GM18502 (cell line): ENCODE results near the gene CAV2.
"Not testable (repeated sequence)": the region's sequence is repeated elsewhere in the genome, so short reads cannot be mapped to it uniquely, and the experiment has no call there.

ENCODE experiments used
- ATAC-seq: cut with Tn5 transposase; IDR thresholded peaks from one replicate; pipeline ENCODE4 v1.9.1; 2021; ENCODE audit warnings: mild to moderate bottlenecking; ENCODE audit not compliant: unreplicated experiment, poor library complexity

The CAV2 gene, protein sequence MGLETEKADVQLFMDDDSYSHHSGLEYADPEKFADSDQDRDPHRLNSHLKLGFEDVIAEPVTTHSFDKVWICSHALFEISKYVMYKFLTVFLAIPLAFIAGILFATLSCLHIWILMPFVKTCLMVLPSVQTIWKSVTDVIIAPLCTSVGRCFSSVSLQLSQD

DNA sequence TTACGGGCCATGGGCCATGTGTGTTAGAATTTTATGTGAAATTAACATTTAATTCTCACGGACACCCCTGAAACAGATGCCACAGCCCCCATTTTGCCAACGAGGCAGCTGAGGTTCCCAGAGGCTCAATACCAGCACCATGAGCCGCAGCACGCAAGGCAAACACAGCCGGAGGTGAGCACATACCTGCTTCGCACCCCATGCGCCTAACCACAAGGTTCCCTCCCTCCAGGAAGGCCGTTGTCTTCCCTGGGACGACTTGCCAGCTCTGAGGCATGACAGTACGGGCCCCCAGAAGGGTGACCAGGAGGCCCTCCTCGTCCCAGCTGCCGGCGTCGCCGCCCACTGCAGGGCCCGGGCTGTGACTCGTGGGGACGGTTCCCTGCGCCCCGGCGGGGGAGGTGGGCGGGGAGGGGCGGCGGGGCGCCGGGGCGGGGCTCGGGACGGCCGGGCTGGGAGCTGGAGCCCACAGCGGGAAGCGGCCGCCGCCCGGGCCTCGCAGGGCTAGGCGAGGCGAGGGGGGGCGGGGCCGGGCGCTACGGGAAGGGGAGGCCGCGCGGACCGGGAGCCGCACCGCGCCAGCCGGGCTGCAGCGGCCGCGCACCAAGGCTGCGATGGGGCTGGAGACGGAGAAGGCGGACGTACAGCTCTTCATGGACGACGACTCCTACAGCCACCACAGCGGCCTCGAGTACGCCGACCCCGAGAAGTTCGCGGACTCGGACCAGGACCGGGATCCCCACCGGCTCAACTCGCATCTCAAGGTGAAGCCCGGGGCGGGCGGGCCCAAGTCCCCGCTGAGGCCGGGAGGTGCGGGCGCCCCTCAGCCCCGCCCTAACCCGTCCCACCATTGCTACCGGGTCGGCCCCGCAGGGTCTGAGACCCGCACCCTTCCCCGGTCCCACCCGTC, at the start of gene CAV2:
TSS of gene CAV2 (plus strand) at position 571 of the 910 bp plus-strand sequence. CDS start at position 615, 44 bp downstream.
- peak; percentile 49 for ATAC-seq

GRCh38 chr7:116449950-116450349, 49.6 kb upstream of the CAV2 start:
- ATAC-seq, result no peak

DNA sequence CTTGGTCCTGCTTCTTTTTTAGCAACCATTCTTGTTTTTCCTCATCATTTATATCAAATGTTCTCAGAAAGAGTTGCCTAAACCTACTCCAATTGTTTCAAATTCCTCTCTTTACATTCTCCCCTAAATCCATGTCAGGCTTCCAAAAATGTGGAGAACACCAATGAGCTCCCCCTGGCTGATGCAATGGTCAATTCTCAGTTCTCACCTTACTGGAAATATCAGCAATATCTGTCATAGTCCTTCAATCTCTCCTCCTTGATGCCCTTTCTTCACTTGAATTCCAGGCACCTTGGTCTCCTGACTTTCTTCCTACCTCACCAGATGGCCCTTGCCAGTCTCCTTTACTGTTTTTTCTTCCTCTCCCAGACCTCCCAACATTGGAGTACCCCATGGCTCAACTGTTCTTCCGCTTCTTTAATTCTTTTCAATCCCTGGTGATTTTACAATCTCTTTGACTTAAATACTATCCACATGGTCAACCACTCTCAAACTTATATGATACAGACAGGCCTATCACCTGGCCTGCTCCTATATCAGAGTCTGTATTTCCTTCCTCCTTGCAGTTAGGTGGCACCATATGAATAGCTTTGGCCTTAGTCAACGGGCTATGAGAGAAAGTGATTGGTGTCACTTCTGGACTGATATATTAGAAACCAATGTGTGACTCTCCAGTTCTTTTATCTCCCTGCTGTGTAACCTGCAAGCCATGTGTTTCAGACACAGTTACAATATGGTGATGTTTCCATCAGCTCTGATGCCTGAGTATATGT, 47.4 kb upstream of the CAV2 start:
- ATAC-seq, result no peak

GRCh38 chr7:116454377-116454776, 45.2 kb upstream of the CAV2 start:
- ATAC-seq, result no peak

- ATAC-seq, result no peak
Observed at GRCh38 chr7:116455009-116455408, 44.5 kb upstream of the CAV2 start.

- ATAC-seq, result no peak
Observed at GRCh38 chr7:116455499-116455898, 44.0 kb upstream of the CAV2 start.

DNA sequence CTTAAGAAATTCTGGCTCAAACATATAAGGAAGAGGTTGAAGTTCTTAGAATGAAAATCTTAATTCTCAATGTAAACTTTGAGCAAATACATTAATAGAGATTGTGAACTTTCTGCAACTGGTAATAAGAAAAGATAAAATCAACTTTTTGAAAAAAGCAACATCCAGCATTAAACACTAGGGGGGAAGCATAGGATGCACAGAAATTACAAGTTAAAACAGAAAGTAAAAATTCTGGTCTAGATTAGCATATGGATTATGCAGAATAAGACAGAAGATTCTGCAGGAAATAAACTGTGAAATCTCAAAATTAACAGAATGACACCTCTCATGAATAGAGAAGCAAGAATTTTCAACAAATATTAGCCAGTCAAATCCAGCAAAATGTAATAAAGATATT, 38.0 kb upstream of the CAV2 start:
- ATAC-seq, result no peak

DNA sequence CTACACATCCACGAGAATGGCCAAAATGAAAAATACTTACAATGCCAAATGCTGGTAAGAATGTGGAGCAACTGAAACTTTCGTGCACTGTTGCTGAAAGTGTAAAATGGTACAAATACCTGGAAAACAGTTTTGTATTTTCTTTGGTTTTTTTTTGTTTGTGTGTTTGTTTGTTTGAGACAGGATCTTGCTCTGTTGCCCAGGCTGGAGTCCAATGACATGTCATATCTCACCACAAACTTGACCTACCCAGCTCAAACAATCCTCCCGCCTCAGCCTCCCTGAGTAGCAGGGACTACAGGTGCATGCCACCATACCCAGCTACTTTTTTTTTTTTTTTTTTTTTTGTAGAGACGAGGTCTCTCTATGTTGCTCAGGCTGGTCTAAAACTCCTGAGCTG, 35.6 kb upstream of the CAV2 start:
- ATAC-seq, result no peak

GRCh38 chr7:116464375-116464774, 35.2 kb upstream of the CAV2 start:
- no peak for ATAC-seq

GRCh38 chr7:116465125-116465524, 34.4 kb upstream of the CAV2 start:
- ATAC-seq, result no peak

- no peak for ATAC-seq
Observed at GRCh38 chr7:116468534-116468933, 31.0 kb upstream of the CAV2 start.

GRCh38 chr7:116477625-116478024, 21.9 kb upstream of the CAV2 start:
- no peak for ATAC-seq

DNA sequence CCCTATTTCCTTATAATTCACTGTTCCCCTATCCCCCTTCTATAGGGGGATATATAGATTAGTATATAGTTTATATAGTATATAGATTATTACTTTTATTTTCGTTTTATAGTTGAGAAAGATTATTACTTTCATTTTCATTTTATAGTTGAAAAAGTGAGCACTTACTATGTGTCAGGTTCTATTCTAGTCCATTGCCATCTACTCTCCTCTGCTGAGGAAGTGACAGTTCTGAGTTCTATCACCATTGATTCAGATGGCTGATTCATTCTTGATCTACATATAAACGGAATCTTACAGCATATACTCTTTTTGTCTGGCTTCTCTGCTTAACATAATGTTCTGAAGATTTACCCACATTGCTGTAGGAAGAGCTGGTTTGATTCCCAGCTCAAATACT, 20.7 kb upstream of the CAV2 start:
- no peak for ATAC-seq

DNA sequence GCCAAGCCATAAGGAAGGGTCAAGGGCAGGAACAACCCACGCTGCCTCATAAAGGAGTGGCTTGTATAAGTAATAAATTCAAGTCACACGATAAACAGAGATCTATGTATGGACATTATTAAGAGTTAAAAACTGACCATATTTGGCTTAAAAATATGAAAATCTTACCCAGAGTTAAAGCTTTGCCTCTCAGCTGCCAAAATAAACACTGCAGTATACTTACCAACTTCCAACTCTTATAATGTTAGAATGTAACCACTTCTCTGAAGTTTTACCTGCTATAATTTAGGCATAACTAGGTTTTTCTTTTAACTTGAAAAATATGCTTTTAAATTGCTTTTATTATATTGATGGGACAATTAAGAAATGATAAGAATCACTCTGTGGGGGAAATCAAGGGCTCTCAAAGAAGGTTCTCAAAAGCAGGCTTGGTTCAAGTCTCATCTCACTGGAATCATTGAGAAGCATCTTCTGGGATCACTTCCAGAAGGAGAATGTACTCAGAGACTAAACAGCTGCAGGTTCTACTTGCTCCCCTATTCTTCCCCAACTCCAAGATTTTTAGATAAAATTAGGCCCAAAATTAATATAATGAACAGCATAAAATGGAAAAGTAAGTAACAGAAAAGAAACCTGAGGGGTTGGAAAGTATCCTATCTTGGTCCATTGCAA, 16.1 kb upstream of the CAV2 start:
- ATAC-seq, result no peak

DNA sequence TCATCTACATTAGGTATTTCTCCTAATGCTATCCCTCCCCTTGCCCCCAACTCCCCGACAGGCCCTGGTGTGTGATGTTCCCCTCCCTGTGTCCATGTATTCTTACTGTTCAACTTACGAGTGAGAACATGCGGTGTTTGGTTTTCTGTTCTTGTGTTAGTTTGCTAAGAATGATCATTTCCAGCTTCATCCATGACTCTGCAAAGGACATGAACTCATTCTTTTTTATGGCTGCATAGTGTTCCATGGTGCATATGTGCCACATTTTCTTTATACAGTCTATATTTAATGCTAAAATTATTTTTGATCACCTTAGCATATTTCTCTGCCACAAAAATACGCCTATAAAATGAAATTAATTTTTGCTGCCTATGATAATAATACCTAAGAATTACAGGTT, 15.1 kb upstream of the CAV2 start:
- ATAC-seq, result not testable (repeated sequence)

DNA sequence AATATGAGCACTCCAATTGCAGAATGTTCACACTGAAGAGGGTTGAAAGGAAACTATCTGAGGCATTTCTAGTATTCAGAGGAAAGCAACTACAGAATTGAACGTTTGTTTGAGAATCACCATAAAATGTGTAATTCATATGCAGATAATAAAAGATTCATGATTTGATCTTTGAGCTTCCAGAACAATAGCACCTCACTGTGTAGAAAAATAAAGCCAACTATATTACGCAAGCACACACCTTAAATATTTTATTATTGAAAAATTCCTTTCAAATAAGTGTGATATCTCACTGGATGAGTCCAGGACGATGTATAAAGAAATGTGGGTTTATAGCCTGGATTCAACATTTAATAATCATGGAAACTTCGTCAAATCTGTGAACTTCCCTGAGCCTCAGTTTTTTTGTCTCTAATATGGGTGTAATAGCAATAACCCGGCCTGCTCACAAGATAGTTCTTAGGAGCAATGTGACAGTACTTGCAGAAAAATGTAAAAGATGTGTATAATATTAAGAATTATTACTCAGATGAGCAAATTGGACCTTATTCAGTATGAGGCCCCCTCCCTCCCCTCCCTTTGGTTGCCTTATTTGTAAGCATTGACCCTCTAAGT, 11.5 kb upstream of the CAV2 start:
- no peak for ATAC-seq

- ATAC-seq, result no peak
Observed at GRCh38 chr7:116490351-116490750, 9.2 kb upstream of the CAV2 start.

DNA sequence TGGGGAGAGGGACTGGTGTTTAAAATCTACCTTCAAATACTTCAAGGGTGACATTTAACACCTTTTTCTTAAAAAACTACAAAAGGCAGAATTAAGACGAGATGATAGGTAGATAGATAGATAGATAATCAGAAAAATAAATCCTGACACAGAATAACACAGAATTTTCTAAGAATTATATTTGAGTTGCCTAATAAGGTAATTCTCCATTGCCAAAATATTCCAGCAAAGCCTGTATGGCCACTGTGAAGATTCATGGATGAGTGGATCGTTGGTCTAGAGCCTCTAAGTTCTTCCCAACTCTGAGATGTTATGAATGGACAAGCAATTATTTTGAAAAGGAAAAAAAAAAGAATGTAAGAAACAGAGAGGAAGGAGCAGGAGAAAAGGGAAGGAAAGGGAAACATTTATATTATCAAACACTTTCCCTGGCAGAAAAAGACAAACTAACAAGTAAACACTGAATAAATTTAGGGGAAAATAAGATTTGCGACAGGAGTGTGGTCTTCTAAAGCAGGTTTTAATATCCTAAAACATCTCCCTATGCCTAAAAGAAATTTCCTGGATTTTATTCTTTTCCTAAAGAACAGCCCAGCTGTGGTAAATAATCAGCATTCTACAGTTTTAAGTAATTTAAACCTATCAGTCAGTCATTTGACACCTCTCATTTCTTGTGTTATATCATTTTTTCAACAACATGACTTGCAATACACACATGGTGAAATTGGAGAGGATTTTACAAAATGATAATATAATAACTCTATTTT, 7.5 kb upstream of the CAV2 start:
- no peak for ATAC-seq

DNA sequence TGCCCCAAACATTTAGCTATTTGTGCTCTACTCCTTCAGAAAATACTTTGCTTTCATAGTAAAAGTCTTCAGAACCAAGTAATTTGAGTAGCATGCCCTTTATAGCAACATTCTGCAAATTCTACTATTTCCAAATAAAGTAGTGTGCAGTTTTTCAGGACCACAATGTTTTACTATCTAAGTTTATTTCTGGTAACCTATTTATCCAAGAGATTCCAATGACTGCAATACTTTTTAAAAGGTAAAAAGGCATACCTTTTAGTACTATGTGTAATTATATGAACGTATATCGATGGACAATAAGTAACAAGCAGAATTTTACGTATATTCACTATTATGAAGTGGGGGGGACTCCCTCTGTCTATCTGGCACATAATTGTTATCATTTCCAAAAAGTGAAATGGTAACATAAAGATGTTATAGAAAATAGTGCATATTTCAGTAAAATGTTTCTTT, 6.9 kb upstream of the CAV2 start:
- no peak for ATAC-seq
